Kidney (tissue), 14 donors: ENCODE measurements around the gene C2orf76. TPM values are rescaled to one million over a fixed set of nuclear protein-coding genes. Genes with fewer than 3 reads are reported as not detected.
A peak's percentile ranks its signal among the peaks of the same experiment; 100 is the strongest.

Experiments used
- DNase-seq, 5 donors: peaks; one replicate each; pipeline ENCODE4 v3.0.0-alpha.2; 2013 to 2020
- FAIRE-seq: peaks from 2 replicates; lab custom pipeline; 2012; peaks lifted over from hg19 to GRCh38; lab: Jason Lieb, UNC
- H3K27ac ChIP-seq, 2 donors: one replicate each; pipeline ENCODE4 v1.7.0; 2013; ENCODE audit warnings: low read depth in 2 of 2, low read length in 2 of 2, inconsistent platforms in 1 of 2
- H3K27me3 ChIP-seq: one replicate; pipeline ENCODE4 v1.7.1; 2013; ENCODE audit warnings: low read length, inconsistent platforms; ENCODE audit not compliant: control insufficient read depth, insufficient read depth
- H3K36me3 ChIP-seq, 3 donors: one replicate each; pipeline versions ENCODE4 v1.7.0 to v1.7.1; 2013; ENCODE audit warnings: low read length in 3 of 3, control low read depth in 1 of 3, inconsistent platforms in 1 of 3; ENCODE audit not compliant: insufficient read depth in 3 of 3, control insufficient read depth in 2 of 3
- H3K4me1 ChIP-seq, 3 donors: one replicate each; pipeline versions ENCODE4 v1.7.0 to v1.7.1; 2013; ENCODE audit warnings: low read length in 3 of 3, inconsistent platforms in 1 of 3, low read depth in 1 of 3; ENCODE audit not compliant: control insufficient read depth in 2 of 3, insufficient read depth in 2 of 3
- H3K4me3 ChIP-seq, 3 donors: one replicate each; pipeline versions ENCODE4 v1.7.0 to v1.8.1; 2013; ENCODE audit warnings: low read length in 3 of 3, control low read depth in 1 of 3, inconsistent platforms in 1 of 3
- H3K9ac ChIP-seq, 3 donors: one replicate each; pipeline versions ENCODE4 v1.7.0 to v1.7.1; 2013; ENCODE audit warnings: low read length in 3 of 3, control low read depth in 1 of 3, inconsistent platforms in 1 of 3
- H3K9me3 ChIP-seq, 3 donors: one replicate each; pipeline versions ENCODE4 v1.7.0 to v1.7.1; 2013; ENCODE audit warnings: low read length in 3 of 3, control low read depth in 1 of 3, inconsistent platforms in 1 of 3; ENCODE audit not compliant: control insufficient read depth in 2 of 3, insufficient read depth in 1 of 3
- intact Hi-C: fragments of 100-400 bp; cut with DNase I; formaldehyde crosslinking; loops from one replicate; pipeline ENCODE4 v1.11.1; 2022
- polyA plus RNA-seq: library from polyadenylated mRNA; stranded (reverse); fragments of 350-450 nt; fragmentation: Illumina TruSeq; extraction: RNeasy Lipid Tissue Mini Kit (QIAGEN cat#74804); gene quantifications from one replicate; pipeline ENCODE4 v1.2.3, GENCODE V29; 2014; ENCODE audit warnings: low read depth, low replicate concordance; ENCODE audit not compliant: insufficient read depth
- total RNA-seq: library from RNA; stranded (reverse); fragmentation: NEBNext Ultra II Directional; extraction: Animal tissue kit (Norgen Biotek cat#: 25700); gene quantifications from one replicate; pipeline ENCODE4 v1.2.1, GENCODE V29; 2021
- TF ChIP-seq, protein P1 (sequence below): IDR thresholded peaks from 3 replicates; pipeline ENCODE4 v1.5.1; 2012; ENCODE audit warnings: mild to moderate bottlenecking, moderate library complexity, borderline replicate concordance; ENCODE audit not compliant: insufficient read depth; ENCODE audit errors: extremely low read depth
- donor health status: control.
- donor health status: control.
- donor health status: control.
- donor health status: control.
- donor health status: control.
- donor health status: DM: yes; HTN: yes; CAD: no.
- donor health status: Normal renal cell carcinoma (clear cell type).

Gene C2orf76
- total and polyA plus RNA-seq, 2 donors from 2014 or later: 12.4 to 31.3 TPM

DNA sequence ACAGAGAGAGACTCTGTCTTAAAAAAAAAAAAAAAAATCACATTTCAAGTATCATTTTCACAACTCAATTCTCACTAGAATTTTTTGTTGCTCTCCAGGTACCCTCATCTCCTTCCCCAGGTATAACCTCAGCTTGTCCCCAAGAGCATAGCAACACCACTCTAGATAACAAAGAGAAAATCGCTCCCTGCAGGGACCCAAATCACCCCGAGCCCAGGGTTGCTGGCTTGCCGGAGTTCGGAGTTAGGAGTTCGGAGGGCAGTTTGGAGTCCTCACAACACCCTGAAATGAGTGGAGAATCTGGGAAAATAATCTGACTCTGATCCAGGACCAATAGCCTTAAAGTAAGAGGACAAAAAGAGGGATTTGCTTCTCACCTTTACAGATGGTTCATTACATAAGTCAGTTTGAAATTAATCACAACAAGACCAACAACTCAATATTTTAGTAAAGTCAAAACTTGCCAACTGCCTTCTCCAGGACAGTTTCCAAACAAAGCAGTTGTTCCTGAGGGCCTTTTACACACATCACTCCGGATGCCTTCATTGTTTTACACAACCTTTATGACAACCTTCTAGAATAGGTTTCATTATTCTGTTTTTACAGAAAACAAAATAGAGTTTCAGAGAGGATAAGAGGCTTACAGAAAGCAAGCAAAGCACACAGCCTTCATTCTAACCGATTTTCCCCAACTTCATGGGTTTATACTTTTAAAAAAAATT lies 59.1 kb downstream of the C2orf76 start:
- Histone ChIP-seq H3K9ac (no peak overlapping the region), H3K27me3 (no peaks in the 10 kb centered on the region), H3K27ac (no peak overlapping the region), H3K4me1 (no peaks in the 10 kb centered on the region), H3K4me3 (no peak overlapping the region), H3K36me3 (no peaks in the 10 kb centered on the region), H3K9me3 (no peaks in the 10 kb centered on the region)
- TF ChIP-seq, protein P1, sequence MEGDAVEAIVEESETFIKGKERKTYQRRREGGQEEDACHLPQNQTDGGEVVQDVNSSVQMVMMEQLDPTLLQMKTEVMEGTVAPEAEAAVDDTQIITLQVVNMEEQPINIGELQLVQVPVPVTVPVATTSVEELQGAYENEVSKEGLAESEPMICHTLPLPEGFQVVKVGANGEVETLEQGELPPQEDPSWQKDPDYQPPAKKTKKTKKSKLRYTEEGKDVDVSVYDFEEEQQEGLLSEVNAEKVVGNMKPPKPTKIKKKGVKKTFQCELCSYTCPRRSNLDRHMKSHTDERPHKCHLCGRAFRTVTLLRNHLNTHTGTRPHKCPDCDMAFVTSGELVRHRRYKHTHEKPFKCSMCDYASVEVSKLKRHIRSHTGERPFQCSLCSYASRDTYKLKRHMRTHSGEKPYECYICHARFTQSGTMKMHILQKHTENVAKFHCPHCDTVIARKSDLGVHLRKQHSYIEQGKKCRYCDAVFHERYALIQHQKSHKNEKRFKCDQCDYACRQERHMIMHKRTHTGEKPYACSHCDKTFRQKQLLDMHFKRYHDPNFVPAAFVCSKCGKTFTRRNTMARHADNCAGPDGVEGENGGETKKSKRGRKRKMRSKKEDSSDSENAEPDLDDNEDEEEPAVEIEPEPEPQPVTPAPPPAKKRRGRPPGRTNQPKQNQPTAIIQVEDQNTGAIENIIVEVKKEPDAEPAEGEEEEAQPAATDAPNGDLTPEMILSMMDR: no peak
- DNase-seq (no peak), FAIRE-seq (no peak)
- intact Hi-C loops: no loop called here

DNA sequence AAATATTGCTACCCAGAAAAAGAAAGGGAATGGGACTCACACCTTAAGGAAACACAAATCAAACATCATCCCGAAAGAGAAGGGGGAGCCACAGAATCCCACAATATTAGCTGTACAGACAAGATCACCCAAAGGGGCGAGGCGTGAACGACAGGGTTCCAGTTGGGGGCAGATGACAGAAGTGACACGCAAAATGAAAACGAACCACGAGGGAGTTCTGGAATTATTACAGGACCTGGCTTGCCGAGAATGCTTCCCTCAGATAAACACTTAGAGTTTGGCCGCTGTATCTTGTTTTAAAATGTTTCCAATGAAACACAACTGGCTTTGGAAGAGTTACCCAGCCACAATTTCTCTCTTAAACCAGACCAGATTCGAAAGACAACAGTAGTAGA lies 60.4 kb downstream of the C2orf76 start:
- H3K9ac ChIP-seq: no peak overlapping the region
- intact Hi-C loops: no loop called here
- TF ChIP-seq, protein P1: no peak
- no peaks in the 10 kb centered on the region for H3K27me3 ChIP-seq
- FAIRE-seq: no peak
- H3K9me3 ChIP-seq: no peaks in the 10 kb centered on the region
- no peak for DNase-seq
- H3K27ac ChIP-seq: no peak overlapping the region
- H3K36me3 ChIP-seq: no peaks in the 10 kb centered on the region
- H3K4me1 ChIP-seq: no peaks in the 10 kb centered on the region
- H3K4me3 ChIP-seq: peak overlapping the region in 1 of 3 donors; percentile 11

DNA sequence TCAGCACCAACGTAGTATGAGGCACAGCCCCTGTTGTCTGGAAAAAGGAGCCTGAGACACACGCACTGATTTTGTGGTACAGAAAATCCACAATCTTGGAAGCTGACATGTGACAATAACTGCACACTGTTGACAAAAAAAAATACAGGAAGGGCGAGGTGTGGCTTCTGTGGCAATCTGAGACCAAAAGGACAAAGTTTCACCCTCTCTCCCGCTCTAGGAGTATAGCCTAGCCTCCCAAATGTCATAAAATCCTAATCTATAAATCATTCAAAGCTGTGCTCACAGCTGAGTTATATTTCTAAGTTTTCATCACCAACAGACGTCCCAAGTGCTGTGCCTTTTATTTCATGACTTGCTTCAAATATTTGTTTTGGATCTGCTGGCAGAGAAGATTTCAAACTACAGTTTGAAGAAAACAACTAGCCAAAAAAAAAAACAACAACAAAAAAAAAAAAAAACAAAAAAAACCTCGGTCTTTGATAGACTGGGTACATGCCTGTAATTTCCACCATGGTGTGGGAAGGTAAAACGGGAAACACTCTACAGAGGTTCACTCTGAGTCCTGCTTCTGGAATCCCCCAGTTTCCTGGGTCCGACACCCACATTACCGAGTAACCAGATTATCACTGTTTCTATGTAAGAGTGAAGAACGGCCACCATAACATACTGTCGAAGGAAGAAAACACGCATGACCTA lies 61.0 kb downstream of the C2orf76 start:
- Histone ChIP-seq H3K4me3 (peak overlapping the region in 1 of 3 donors; percentile 11), H3K27ac (no peak overlapping the region), H3K27me3 (no peaks in the 10 kb centered on the region), H3K4me1 (no peaks in the 10 kb centered on the region), H3K9me3 (no peaks in the 10 kb centered on the region), H3K9ac (no peak overlapping the region), H3K36me3 (no peaks in the 10 kb centered on the region)
- DNase-seq (no peak), FAIRE-seq (no peak)
- intact Hi-C loops: no loop called here
- TF ChIP-seq, protein P1: no peak
